OCI-LY1 (cell line): Measurements from ENCODE around the gene MIF.

Experiments
- EZH2 ChIP-seq: fragments of 200-600 bp; sonication (generic), shearing (Covaris generic); IDR thresholded peaks from 2 replicates; pipeline ENCODE4 v1.8.0; 2017; ENCODE audit warnings: borderline replicate concordance, mixed run types, mild to moderate bottlenecking, antibody characterized with exemption, low read length, moderate library complexity, mixed read lengths
- TF ChIP-seq, protein P1 (sequence below): fragments of 200-600 bp; sonication (generic), shearing (Covaris generic); IDR thresholded peaks from 2 replicates; pipeline ENCODE4 v1.5.1; 2017; ENCODE audit warnings: mild to moderate bottlenecking, antibody characterized with exemption, low read length, moderate library complexity, mixed read lengths

DNA sequence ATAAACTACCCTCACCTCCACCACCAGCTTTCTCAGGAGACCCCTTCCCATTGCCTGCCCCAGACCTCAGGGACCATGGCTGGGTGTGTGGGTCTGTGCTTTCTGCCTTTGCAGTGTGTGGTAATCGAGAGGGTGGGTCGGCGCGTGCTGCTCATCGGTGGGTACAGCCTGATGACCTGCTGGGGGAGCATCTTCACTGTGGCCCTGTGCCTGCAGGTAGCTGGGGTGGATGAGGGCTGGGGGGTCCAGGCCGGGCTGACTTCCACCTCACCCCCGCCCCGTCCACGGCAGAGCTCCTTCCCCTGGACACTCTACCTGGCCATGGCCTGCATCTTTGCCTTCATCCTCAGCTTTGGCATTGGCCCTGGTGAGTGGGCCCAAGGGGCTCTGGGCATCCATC is 10.5 kb upstream of the MIF start:
- TF ChIP-seq, protein P1, sequence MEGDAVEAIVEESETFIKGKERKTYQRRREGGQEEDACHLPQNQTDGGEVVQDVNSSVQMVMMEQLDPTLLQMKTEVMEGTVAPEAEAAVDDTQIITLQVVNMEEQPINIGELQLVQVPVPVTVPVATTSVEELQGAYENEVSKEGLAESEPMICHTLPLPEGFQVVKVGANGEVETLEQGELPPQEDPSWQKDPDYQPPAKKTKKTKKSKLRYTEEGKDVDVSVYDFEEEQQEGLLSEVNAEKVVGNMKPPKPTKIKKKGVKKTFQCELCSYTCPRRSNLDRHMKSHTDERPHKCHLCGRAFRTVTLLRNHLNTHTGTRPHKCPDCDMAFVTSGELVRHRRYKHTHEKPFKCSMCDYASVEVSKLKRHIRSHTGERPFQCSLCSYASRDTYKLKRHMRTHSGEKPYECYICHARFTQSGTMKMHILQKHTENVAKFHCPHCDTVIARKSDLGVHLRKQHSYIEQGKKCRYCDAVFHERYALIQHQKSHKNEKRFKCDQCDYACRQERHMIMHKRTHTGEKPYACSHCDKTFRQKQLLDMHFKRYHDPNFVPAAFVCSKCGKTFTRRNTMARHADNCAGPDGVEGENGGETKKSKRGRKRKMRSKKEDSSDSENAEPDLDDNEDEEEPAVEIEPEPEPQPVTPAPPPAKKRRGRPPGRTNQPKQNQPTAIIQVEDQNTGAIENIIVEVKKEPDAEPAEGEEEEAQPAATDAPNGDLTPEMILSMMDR = no peak
- no peak for TF ChIP-seq EZH2
